Transverse colon (tissue), 4 donors: Measurements from ENCODE around the gene DGKH.

Experiments
- CTCF ChIP-seq, 5 experiments: fragments of 200-600 bp in 3 of 5; fragments of 450-650 bp in 2 of 5; sonication (generic) in 3 of 5; IDR thresholded peaks; 1 replicate in 2 of 5; 2 replicates in 3 of 5; pipeline ENCODE4 v1.5.1; 2016 to 2017; ENCODE audit warnings: antibody characterized with exemption in 5 of 5, inconsistent platforms in 3 of 5, mild to moderate bottlenecking in 2 of 5, moderate library complexity in 1 of 5
- EP300 ChIP-seq: sonication (generic); formaldehyde crosslinking; IDR thresholded peaks from one replicate; pipeline ENCODE4 v1.6.1; 2017; ENCODE audit warnings: antibody characterized with exemption, low read depth
- POLR2A ChIP-seq: fragments of 450-650 bp; IDR thresholded peaks from one replicate; pipeline ENCODE4 v1.6.1; 2016; ENCODE audit warnings: antibody characterized with exemption, mild to moderate bottlenecking, moderate library complexity
- POLR2AphosphoS5 ChIP-seq, 3 donors: sonication (generic); formaldehyde crosslinking; IDR thresholded peaks; one replicate each; pipeline ENCODE4 v1.6.1; 2016; ENCODE audit warnings: antibody characterized with exemption in 3 of 3

DNA sequence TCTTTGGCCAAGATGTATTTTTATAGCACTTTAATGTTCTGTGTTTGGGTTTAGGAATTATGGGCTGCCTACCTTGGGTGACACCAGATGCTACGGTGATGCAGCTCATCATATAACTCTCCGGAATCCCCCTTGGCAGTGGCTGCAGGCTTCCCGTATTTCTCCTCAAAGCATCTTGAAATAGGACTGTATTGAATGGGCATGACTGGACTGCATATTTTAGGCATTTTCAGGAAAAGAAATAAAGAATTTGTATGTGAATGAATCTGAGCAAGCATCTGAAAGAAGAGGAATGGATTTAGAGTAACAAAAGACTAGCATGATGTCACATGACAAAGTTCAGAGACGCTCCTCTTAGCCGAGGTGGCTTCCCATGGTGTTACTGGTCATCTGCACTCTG lies 70.6 kb downstream of the DGKH start:
- no peak for TF ChIP-seq CTCF (IDR thresholded peaks at IDR 0.05)
- no peak for TF ChIP-seq POLR2A
- TF ChIP-seq POLR2AphosphoS5 (IDR thresholded peaks at IDR 0.05) = no peak
- TF ChIP-seq EP300 = no peak
